HEK293 (cell line): ENCODE data around the gene PDE2A.

ENCODE experiments used
- CTCF ChIA-PET: fragments of 350-600 bp; formaldehyde crosslinking; extraction: SDS; loops from one replicate; lab custom pipeline; 2021; ENCODE audit warnings: antibody characterized with exemption; lab: Yijun Ruan, JAX
- POLR2A ChIA-PET: fragments of 300-600 bp; formaldehyde crosslinking; extraction: SDS; loops from one replicate; lab custom pipeline; 2020; ENCODE audit warnings: antibody characterized with exemption, inconsistent platforms; lab: Yijun Ruan, JAX
- H3K27ac ChIP-seq: fragments of 200-500 bp; sonication (Bioruptor generic); 2 replicates; pipeline ENCODE4 v1.5.1; 2014; ENCODE audit warnings: low read depth, low read length, control low read depth, inconsistent platforms; ENCODE audit errors: extremely low read depth
- H3K36me3 ChIP-seq, 2 experiments: fragments of 200-500 bp in 1 of 2; sonication (Bioruptor generic) in 1 of 2; 1 replicate in 1 of 2; 2 replicates in 1 of 2; pipeline ENCODE4 v1.5.1; 2014 to 2017; ENCODE audit warnings: inconsistent platforms in 2 of 2, low read length in 2 of 2; ENCODE audit not compliant: control insufficient read depth in 2 of 2, insufficient read depth in 1 of 2
- H3K4me1 ChIP-seq: fragments of 200-500 bp; sonication (Bioruptor generic); 2 replicates; pipeline ENCODE4 v1.5.1; 2014; ENCODE audit warnings: mild to moderate bottlenecking, low read length, inconsistent platforms; ENCODE audit not compliant: control insufficient read depth, insufficient read depth
- H3K4me3 ChIP-seq: 2 replicates; pipeline ENCODE4 v1.5.1; 2011; ENCODE audit warnings: low read depth, mild to moderate bottlenecking, control low read depth, low read length, moderate library complexity
- H3K9me3 ChIP-seq: fragments of 200-500 bp; sonication (Bioruptor generic); 2 replicates; pipeline ENCODE4 v1.5.1; 2014; ENCODE audit warnings: low read depth, low read length, inconsistent platforms; ENCODE audit not compliant: control insufficient read depth, insufficient read depth
- EGR2 ChIP-seq: fragments of 450-650 bp; formaldehyde crosslinking; IDR thresholded peaks from 2 replicates; pipeline ENCODE4 v1.5.1; 2016; ENCODE audit warnings: low read depth, missing biosample characterization, missing genetic modification characterization
- GLI2 ChIP-seq: fragments of 450-650 bp; formaldehyde crosslinking; IDR thresholded peaks from 2 replicates; pipeline ENCODE4; 2017; ENCODE audit warnings: missing biosample characterization, missing genetic modification characterization, low read depth, borderline replicate concordance
- ZBTB1 ChIP-seq: fragments of 450-650 bp; formaldehyde crosslinking; IDR thresholded peaks from 2 replicates; pipeline ENCODE4 v1.5.1; 2016; ENCODE audit warnings: missing biosample characterization, missing genetic modification characterization
- ZFHX2 ChIP-seq: fragments of 450-650 bp; formaldehyde crosslinking; conservative IDR thresholded peaks from 2 replicates; pipeline ENCODE4 v1.5.1; 2016; ENCODE audit warnings: missing biosample characterization, missing genetic modification characterization
- ZNF266 ChIP-seq: fragments of 450-650 bp; formaldehyde crosslinking; IDR thresholded peaks from 2 replicates; pipeline ENCODE4 v1.5.1; 2016; ENCODE audit warnings: missing biosample characterization, missing genetic modification characterization, low read depth
- ZNF423 ChIP-seq: fragments of 450-650 bp; formaldehyde crosslinking; IDR thresholded peaks from 2 replicates; pipeline ENCODE4 v1.5.1; 2016; ENCODE audit warnings: missing biosample characterization, missing genetic modification characterization
- ZNF777 ChIP-seq: fragments of 450-650 bp; formaldehyde crosslinking; IDR thresholded peaks from 2 replicates; pipeline ENCODE4 v1.5.1; 2017; ENCODE audit warnings: missing biosample characterization, missing genetic modification characterization, borderline replicate concordance
- TF ChIP-seq, protein P1 (sequence below): fragments of 450-650 bp; formaldehyde crosslinking; IDR thresholded peaks from 2 replicates; pipeline ENCODE4 v1.5.1; 2016; ENCODE audit warnings: missing biosample characterization, missing genetic modification characterization, borderline replicate concordance
- TF ChIP-seq, protein P2 (sequence below): fragments of 450-650 bp; formaldehyde crosslinking; IDR thresholded peaks from 2 replicates; pipeline ENCODE4 v1.5.1; 2016; ENCODE audit warnings: missing biosample characterization, missing genetic modification characterization
- TF ChIP-seq, protein P3 (sequence below): fragments of 450-650 bp; formaldehyde crosslinking; IDR thresholded peaks from 2 replicates; pipeline ENCODE4 v1.5.1; 2016; ENCODE audit warnings: missing biosample characterization, missing genetic modification characterization, low read depth
- TF ChIP-seq, protein P4 (sequence below): fragments of 450-650 bp; formaldehyde crosslinking; IDR thresholded peaks from 2 replicates; pipeline ENCODE4 v1.5.0; 2017; ENCODE audit warnings: missing biosample characterization, missing genetic modification characterization, borderline replicate concordance

PDE2A gene

DNA sequence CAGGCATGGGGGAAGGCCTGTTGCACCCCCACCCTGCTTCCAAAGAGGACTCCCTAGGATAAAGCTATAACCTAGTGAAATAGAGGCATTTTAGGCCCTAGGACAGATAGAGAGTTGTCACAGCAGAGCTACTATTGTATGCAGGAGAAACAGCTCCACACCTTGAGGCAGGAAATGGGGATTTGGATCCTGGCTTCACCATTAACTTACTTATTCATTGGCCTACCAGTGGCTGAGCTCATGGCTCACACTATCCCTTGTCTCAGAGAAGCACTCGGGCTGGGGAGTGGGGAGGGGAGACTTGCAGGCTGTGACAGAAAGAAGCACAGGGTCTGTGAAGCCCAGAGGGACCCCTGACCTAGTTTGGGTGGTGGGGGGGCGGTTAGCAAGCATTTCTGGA is 999 bp upstream of the PDE2A start (continued):
- TF ChIP-seq, protein P1, sequence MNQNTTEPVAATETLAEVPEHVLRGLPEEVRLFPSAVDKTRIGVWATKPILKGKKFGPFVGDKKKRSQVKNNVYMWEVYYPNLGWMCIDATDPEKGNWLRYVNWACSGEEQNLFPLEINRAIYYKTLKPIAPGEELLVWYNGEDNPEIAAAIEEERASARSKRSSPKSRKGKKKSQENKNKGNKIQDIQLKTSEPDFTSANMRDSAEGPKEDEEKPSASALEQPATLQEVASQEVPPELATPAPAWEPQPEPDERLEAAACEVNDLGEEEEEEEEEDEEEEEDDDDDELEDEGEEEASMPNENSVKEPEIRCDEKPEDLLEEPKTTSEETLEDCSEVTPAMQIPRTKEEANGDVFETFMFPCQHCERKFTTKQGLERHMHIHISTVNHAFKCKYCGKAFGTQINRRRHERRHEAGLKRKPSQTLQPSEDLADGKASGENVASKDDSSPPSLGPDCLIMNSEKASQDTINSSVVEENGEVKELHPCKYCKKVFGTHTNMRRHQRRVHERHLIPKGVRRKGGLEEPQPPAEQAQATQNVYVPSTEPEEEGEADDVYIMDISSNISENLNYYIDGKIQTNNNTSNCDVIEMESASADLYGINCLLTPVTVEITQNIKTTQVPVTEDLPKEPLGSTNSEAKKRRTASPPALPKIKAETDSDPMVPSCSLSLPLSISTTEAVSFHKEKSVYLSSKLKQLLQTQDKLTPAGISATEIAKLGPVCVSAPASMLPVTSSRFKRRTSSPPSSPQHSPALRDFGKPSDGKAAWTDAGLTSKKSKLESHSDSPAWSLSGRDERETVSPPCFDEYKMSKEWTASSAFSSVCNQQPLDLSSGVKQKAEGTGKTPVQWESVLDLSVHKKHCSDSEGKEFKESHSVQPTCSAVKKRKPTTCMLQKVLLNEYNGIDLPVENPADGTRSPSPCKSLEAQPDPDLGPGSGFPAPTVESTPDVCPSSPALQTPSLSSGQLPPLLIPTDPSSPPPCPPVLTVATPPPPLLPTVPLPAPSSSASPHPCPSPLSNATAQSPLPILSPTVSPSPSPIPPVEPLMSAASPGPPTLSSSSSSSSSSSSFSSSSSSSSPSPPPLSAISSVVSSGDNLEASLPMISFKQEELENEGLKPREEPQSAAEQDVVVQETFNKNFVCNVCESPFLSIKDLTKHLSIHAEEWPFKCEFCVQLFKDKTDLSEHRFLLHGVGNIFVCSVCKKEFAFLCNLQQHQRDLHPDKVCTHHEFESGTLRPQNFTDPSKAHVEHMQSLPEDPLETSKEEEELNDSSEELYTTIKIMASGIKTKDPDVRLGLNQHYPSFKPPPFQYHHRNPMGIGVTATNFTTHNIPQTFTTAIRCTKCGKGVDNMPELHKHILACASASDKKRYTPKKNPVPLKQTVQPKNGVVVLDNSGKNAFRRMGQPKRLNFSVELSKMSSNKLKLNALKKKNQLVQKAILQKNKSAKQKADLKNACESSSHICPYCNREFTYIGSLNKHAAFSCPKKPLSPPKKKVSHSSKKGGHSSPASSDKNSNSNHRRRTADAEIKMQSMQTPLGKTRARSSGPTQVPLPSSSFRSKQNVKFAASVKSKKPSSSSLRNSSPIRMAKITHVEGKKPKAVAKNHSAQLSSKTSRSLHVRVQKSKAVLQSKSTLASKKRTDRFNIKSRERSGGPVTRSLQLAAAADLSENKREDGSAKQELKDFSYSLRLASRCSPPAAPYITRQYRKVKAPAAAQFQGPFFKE (tag by site-specific recombination) = no peak

DNA sequence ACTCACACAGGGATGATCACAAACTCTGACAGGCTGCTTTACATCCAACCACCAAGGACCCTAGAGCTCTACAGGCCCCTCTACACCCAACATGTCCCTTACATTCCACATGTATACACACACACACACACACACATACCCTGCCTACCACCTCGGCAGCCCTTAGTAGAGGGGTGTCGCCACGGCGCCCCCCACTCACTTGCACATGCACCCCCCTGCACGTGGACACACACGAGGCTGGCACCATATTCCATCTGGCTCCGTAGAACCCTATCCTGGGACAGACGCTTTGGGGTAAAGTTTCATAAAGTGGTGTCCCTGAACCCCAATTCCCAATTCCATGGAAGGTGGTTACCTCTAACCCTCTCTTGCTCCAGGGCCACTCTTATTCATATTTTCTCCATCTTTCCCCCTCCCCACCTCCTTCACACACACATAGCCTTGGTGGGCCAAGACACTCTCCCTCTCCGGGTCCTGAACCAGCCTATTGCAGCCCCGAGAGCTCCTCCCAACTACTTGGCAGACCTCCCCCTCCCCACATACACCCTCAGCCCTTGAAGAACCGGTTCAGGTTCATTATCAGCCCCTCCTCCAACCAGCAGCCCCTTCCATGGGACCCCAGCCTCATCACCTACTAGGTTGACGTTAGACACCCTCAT is 809 bp downstream of the PDE2A start:
- Histone ChIP-seq H3K4me1 (no peaks in the 10 kb centered on the region), H3K36me3 (no peaks in the 10 kb centered on the region), H3K27ac (no peak overlapping the region), H3K4me3 (no peak overlapping the region), H3K9me3 (no peaks in the 10 kb centered on the region)
- ChIA-PET POLR2A (interaction anchor here (0.7 kb wide), 1 partner anchor 29 kb away, joined by 3 read pairs; no protein-coding TSS in a partner anchor), CTCF (interaction anchor here (0.6 to 1.2 kb wide), 4 partner anchors 11 to 623 kb away, joined by 3 to 4 read pairs (median 3); no protein-coding TSS in a partner anchor)
- TF ChIP-seq ZNF777 (tag by site-specific recombination) = no peak
- TF ChIP-seq, protein P2, sequence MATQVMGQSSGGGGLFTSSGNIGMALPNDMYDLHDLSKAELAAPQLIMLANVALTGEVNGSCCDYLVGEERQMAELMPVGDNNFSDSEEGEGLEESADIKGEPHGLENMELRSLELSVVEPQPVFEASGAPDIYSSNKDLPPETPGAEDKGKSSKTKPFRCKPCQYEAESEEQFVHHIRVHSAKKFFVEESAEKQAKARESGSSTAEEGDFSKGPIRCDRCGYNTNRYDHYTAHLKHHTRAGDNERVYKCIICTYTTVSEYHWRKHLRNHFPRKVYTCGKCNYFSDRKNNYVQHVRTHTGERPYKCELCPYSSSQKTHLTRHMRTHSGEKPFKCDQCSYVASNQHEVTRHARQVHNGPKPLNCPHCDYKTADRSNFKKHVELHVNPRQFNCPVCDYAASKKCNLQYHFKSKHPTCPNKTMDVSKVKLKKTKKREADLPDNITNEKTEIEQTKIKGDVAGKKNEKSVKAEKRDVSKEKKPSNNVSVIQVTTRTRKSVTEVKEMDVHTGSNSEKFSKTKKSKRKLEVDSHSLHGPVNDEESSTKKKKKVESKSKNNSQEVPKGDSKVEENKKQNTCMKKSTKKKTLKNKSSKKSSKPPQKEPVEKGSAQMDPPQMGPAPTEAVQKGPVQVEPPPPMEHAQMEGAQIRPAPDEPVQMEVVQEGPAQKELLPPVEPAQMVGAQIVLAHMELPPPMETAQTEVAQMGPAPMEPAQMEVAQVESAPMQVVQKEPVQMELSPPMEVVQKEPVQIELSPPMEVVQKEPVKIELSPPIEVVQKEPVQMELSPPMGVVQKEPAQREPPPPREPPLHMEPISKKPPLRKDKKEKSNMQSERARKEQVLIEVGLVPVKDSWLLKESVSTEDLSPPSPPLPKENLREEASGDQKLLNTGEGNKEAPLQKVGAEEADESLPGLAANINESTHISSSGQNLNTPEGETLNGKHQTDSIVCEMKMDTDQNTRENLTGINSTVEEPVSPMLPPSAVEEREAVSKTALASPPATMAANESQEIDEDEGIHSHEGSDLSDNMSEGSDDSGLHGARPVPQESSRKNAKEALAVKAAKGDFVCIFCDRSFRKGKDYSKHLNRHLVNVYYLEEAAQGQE (tag by site-specific recombination) = peak; percentile 92

DNA sequence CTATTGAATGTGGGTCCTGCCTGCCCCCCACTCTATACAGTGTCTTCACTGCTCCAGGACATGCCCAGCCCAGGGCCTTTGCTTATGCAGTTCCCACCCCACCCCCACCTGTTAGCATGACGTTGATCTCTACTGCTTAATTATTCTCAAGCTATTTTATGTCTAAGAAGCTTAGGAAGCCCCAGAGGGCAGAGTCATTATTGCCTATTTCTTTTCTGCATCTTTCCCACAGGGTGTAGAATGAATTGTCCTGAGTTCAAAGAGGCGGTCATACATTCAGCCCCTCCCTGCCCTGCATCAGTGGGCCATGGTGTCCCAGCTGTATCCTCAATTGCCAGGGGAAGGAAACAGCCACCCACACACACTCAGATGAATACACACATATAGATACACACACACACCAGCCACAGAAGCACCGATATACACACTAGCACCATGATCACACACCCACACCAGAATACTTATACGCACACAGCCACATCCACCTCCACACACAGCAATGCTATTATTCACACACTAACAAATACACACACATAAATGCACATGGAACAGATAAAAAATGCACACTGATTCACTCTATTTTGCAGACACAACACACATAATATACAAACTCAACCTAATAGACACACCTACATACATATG is 1.5 kb downstream of the PDE2A start:
- H3K4me1 ChIP-seq = no peaks in the 10 kb centered on the region
- no peaks in the 10 kb centered on the region for H3K36me3 ChIP-seq
- H3K27ac ChIP-seq = no peak overlapping the region
- no peaks in the 10 kb centered on the region for H3K9me3 ChIP-seq
- ChIA-PET CTCF (interaction anchor here (0.8 to 1.2 kb wide), 2 partner anchors 11 to 28 kb away, joined by 3 read pairs; no protein-coding TSS in a partner anchor), POLR2A (interaction anchor here (0.7 kb wide), 1 partner anchor 28 kb away, joined by 3 read pairs; no protein-coding TSS in a partner anchor)
- H3K4me3 ChIP-seq = no peak overlapping the region
- TF ChIP-seq ZNF423 (tag by site-specific recombination) (no peak), ZBTB1 (tag by site-specific recombination) (no peak), GLI2 (tag by site-specific recombination) (no peak), ZNF266 (tag by site-specific recombination) (no peak), ZFHX2 (tag by site-specific recombination) (peak; percentile 98), EGR2 (tag by site-specific recombination) (peak; percentile 96)
- TF ChIP-seq, protein P3, sequence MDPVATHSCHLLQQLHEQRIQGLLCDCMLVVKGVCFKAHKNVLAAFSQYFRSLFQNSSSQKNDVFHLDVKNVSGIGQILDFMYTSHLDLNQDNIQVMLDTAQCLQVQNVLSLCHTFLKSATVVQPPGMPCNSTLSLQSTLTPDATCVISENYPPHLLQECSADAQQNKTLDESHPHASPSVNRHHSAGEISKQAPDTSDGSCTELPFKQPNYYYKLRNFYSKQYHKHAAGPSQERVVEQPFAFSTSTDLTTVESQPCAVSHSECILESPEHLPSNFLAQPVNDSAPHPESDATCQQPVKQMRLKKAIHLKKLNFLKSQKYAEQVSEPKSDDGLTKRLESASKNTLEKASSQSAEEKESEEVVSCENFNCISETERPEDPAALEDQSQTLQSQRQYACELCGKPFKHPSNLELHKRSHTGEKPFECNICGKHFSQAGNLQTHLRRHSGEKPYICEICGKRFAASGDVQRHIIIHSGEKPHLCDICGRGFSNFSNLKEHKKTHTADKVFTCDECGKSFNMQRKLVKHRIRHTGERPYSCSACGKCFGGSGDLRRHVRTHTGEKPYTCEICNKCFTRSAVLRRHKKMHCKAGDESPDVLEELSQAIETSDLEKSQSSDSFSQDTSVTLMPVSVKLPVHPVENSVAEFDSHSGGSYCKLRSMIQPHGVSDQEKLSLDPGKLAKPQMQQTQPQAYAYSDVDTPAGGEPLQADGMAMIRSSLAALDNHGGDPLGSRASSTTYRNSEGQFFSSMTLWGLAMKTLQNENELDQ = no peak
- TF ChIP-seq, protein P4, sequence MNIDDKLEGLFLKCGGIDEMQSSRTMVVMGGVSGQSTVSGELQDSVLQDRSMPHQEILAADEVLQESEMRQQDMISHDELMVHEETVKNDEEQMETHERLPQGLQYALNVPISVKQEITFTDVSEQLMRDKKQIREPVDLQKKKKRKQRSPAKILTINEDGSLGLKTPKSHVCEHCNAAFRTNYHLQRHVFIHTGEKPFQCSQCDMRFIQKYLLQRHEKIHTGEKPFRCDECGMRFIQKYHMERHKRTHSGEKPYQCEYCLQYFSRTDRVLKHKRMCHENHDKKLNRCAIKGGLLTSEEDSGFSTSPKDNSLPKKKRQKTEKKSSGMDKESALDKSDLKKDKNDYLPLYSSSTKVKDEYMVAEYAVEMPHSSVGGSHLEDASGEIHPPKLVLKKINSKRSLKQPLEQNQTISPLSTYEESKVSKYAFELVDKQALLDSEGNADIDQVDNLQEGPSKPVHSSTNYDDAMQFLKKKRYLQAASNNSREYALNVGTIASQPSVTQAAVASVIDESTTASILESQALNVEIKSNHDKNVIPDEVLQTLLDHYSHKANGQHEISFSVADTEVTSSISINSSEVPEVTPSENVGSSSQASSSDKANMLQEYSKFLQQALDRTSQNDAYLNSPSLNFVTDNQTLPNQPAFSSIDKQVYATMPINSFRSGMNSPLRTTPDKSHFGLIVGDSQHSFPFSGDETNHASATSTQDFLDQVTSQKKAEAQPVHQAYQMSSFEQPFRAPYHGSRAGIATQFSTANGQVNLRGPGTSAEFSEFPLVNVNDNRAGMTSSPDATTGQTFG = no peak
